HT1080 (cell line): Measurements from ENCODE around the gene ITGA1. TPM values are rescaled to one million over a fixed set of nuclear protein-coding genes. Genes with fewer than 3 reads are reported as not detected.
"Not testable (repeated sequence)": the region's sequence is repeated elsewhere in the genome, so short reads cannot be mapped to it uniquely, and the experiment has no call there.

Experiments
- DNase-seq: peaks from one replicate; pipeline ENCODE4 v3.0.0-alpha.2; 2015; ENCODE audit warnings: low read depth
- total RNA-seq: library from RNA; depleted of rRNA; stranded (reverse); fragments of >200 nt; shearing (Covaris generic); gene quantifications from 2 replicates; pipeline ENCODE4 v1.2.3, GENCODE V29; 2014

Gene ITGA1
- total RNA-seq, 1 experiment from 2014 or later, result 2.5 TPM

- peak; percentile 67 for DNase-seq
Observed at GRCh38 chr5:52800394-52801213, 12.9 kb downstream of the ITGA1 start.

GRCh38 chr5:52801329-52801728, 13.6 kb downstream of the ITGA1 start:
- no peak for DNase-seq

- no peak for DNase-seq
Observed at GRCh38 chr5:52802272-52802973, 14.7 kb downstream of the ITGA1 start.

- no peak for DNase-seq
Observed at GRCh38 chr5:52802974-52803336, 15.2 kb downstream of the ITGA1 start.

- DNase-seq, result no peak
Observed at GRCh38 chr5:52804387-52804791, 16.7 kb downstream of the ITGA1 start.

GRCh38 chr5:52804981-52805380, 17.3 kb downstream of the ITGA1 start:
- DNase-seq, result no peak

- no peak for DNase-seq
Observed at GRCh38 chr5:52805615-52806014, 17.9 kb downstream of the ITGA1 start.

- no peak for DNase-seq
Observed at GRCh38 chr5:52807037-52807436, 19.3 kb downstream of the ITGA1 start.

- no peak for DNase-seq
Observed at GRCh38 chr5:52807723-52808122, 20.0 kb downstream of the ITGA1 start.

GRCh38 chr5:52808316-52808901, 20.7 kb downstream of the ITGA1 start:
- DNase-seq, result no peak

- peak; percentile 48 for DNase-seq
Observed at GRCh38 chr5:52809884-52810283, 22.2 kb downstream of the ITGA1 start.

- DNase-seq, result no peak
Observed at GRCh38 chr5:52810426-52810825, 22.7 kb downstream of the ITGA1 start.

GRCh38 chr5:52811067-52811749, 23.5 kb downstream of the ITGA1 start:
- DNase-seq, result peak; percentile 47

- no peak for DNase-seq
Observed at GRCh38 chr5:52814352-52815148, 26.8 kb downstream of the ITGA1 start.

GRCh38 chr5:52817818-52818217, 30.1 kb downstream of the ITGA1 start:
- no peak for DNase-seq

- no peak for DNase-seq
Observed at GRCh38 chr5:52818360-52818759, 30.6 kb downstream of the ITGA1 start.

GRCh38 chr5:52818807-52819206, 31.1 kb downstream of the ITGA1 start:
- DNase-seq, result not testable (repeated sequence)

GRCh38 chr5:52821901-52822300, 34.2 kb downstream of the ITGA1 start:
- DNase-seq, result no peak

GRCh38 chr5:52822437-52822836, 34.7 kb downstream of the ITGA1 start:
- DNase-seq, result no peak

GRCh38 chr5:52824827-52825226, 37.1 kb downstream of the ITGA1 start:
- DNase-seq, result no peak

GRCh38 chr5:52825826-52826225, 38.1 kb downstream of the ITGA1 start:
- DNase-seq, result no peak
